Endothelial cell of umbilical vein (primary cell): ENCODE results near the gene ARPIN. TPM values are rescaled to one million over a fixed set of nuclear protein-coding genes. Genes with fewer than 3 reads are reported as not detected.

Experiments used
- BruUV-seq: library from RNA; stranded (reverse); fragments of 400-500 nt; replicated peaks from 2 replicates; lab custom pipeline; 2021; lab: Mats Ljungman, UMichigan
- CTCF ChIA-PET: fragments of 300-600, 350-600 bp; sonication (Branson Sonifier 250); formaldehyde crosslinking; loops from one replicate; lab custom pipeline; 2021; ENCODE audit warnings: antibody characterized with exemption, inconsistent platforms; lab: Charles Lee
- POLR2A ChIA-PET: fragments of 300-600, 350-600 bp; sonication (Branson Sonifier 250); formaldehyde crosslinking; loops from one replicate; lab custom pipeline; 2021; ENCODE audit warnings: antibody characterized with exemption, inconsistent platforms; lab: Charles Lee
- DNase-seq: peaks from one replicate; pipeline ENCODE4 v3.0.0-alpha.2; 2011; ENCODE audit warnings: low read depth, low spot score
- FAIRE-seq: peaks from 2 replicates; lab custom pipeline; 2011; peaks lifted over from hg19 to GRCh38; lab: Jason Lieb, UNC
- H2AFZ ChIP-seq: 2 replicates; pipeline ENCODE4 v1.6.0; 2012; ENCODE audit warnings: low read depth, low read length, control low read depth, inconsistent platforms
- H3K27ac ChIP-seq: 2 replicates; pipeline ENCODE4 v1.5.1; 2011; ENCODE audit warnings: low read depth, mild to moderate bottlenecking, control low read depth, low read length, moderate library complexity; ENCODE audit not compliant: insufficient read depth
- H3K27me3 ChIP-seq, 2 experiments: 2 replicates each; pipeline versions ENCODE4 v1.6.0 to v1.6.1; 2011; ENCODE audit warnings: low read length in 2 of 2, mixed read lengths in 1 of 2; ENCODE audit not compliant: control insufficient read depth in 2 of 2, insufficient read depth in 2 of 2
- H3K36me3 ChIP-seq, 2 experiments: 2 replicates in 1 of 2; 3 replicates in 1 of 2; pipeline ENCODE4 v1.5.1; 2011; ENCODE audit warnings: low read length in 2 of 2, mild to moderate bottlenecking in 1 of 2, moderate library complexity in 1 of 2; ENCODE audit not compliant: control insufficient read depth in 2 of 2, insufficient read depth in 2 of 2; ENCODE audit errors: extremely low read depth in 1 of 2
- H3K4me1 ChIP-seq: 3 replicates; pipeline ENCODE4 v1.5.1; 2011; ENCODE audit warnings: mild to moderate bottlenecking, low read length; ENCODE audit not compliant: control insufficient read depth, insufficient read depth; ENCODE audit errors: extremely low read depth
- H3K4me2 ChIP-seq: 2 replicates; pipeline ENCODE4 v1.6.1; 2011; ENCODE audit warnings: low read length, control low read depth, mixed read lengths; ENCODE audit not compliant: insufficient read depth
- H3K4me3 ChIP-seq, 3 experiments: fragments of 200-600 bp in 1 of 3; sonication (generic), shearing (Covaris generic) in 1 of 3; replicated peaks in 1 of 3; 2 replicates each; pipeline ENCODE4 v1.5.1; 2011 to 2016; ENCODE audit warnings: control low read depth in 3 of 3, low read length in 3 of 3, mild to moderate bottlenecking in 2 of 3, inconsistent platforms in 1 of 3, low read depth in 1 of 3, moderate library complexity in 1 of 3; ENCODE audit not compliant: insufficient read depth in 1 of 3
- H3K79me2 ChIP-seq: 2 replicates; pipeline ENCODE4 v1.6.0; 2012; ENCODE audit warnings: low read length, inconsistent platforms; ENCODE audit not compliant: control insufficient read depth, insufficient read depth
- H3K9ac ChIP-seq: replicated peaks from 2 replicates; pipeline ENCODE3; 2011; ENCODE audit warnings: low read length, control low read depth; ENCODE audit not compliant: insufficient read depth; ENCODE audit errors: extremely low read depth
- H3K9me1 ChIP-seq: replicated peaks from 3 replicates; pipeline ENCODE4 v1.6.0; 2011; ENCODE audit warnings: mild to moderate bottlenecking, low read length; ENCODE audit not compliant: control insufficient read depth, insufficient read depth; ENCODE audit errors: extremely low read depth
- H3K9me3 ChIP-seq: replicated peaks from 2 replicates; pipeline ENCODE4 v1.5.1; 2012; ENCODE audit warnings: low read length, inconsistent platforms; ENCODE audit not compliant: control insufficient read depth, insufficient read depth
- H4K20me1 ChIP-seq: replicated peaks from 2 replicates; pipeline ENCODE3; 2011; ENCODE audit warnings: mild to moderate bottlenecking, low read length; ENCODE audit not compliant: control insufficient read depth, insufficient read depth; ENCODE audit errors: extremely low read depth
- EZH2 ChIP-seq: IDR thresholded peaks from 2 replicates; pipeline ENCODE4 v1.6.1; 2012; ENCODE audit warnings: borderline replicate concordance, low read depth, mild to moderate bottlenecking, moderate library complexity, low read length, inconsistent platforms; ENCODE audit not compliant: severe bottlenecking
- MYC ChIP-seq: IDR thresholded peaks from one replicate; pipeline ENCODE4 v1.6.1; 2011; ENCODE audit warnings: mild to moderate bottlenecking, low read depth, low read length
- POLR2A ChIP-seq: IDR thresholded peaks from 2 replicates; pipeline ENCODE4 v1.6.1; 2012; ENCODE audit warnings: low read depth, mild to moderate bottlenecking, control low read depth, low read length
- POLR2AphosphoS5 ChIP-seq: IDR thresholded peaks from 2 replicates; pipeline ENCODE4 v1.6.1; 2012; ENCODE audit warnings: low read depth, mild to moderate bottlenecking, control low read depth, low read length, moderate library complexity; ENCODE audit not compliant: insufficient read depth
- dilution Hi-C: fragments of 300-500 bp; cut with MboI; formaldehyde crosslinking; loops from one replicate; pipeline ENCODE4 v1.15.0; 2019; ENCODE audit warnings: low sequenced_read_pairs; ENCODE audit not compliant: extremely low pct_ligation_motif_present
- intact Hi-C: fragments of 100-400 bp; cut with micrococcal nuclease; formaldehyde crosslinking; loops from one replicate; pipeline ENCODE4 v1.10.0; 2022
- polyA plus RNA-seq, 4 experiments: library from polyadenylated mRNA; depleted of rRNA in 3 of 4; stranded (reverse) in 3 of 4; unstranded in 1 of 4; fragments of >200 nt; gene quantifications; 2 replicates each; pipeline versions ENCODE4 v1.2.1 to v1.2.3, GENCODE V29; 2011 to 2012; ENCODE audit warnings: missing spikeins in 1 of 4
- total RNA-seq: library from RNA; stranded (reverse); gene quantifications from 2 replicates; pipeline ENCODE4 v1.2.3, GENCODE V29; 2021

Gene ARPIN
- total and polyA plus RNA-seq, 2 donors (not counting 3 experiments of a cell fraction or from before 2014, with no cell fraction given): 13.0 to 23.3 TPM

DNA sequence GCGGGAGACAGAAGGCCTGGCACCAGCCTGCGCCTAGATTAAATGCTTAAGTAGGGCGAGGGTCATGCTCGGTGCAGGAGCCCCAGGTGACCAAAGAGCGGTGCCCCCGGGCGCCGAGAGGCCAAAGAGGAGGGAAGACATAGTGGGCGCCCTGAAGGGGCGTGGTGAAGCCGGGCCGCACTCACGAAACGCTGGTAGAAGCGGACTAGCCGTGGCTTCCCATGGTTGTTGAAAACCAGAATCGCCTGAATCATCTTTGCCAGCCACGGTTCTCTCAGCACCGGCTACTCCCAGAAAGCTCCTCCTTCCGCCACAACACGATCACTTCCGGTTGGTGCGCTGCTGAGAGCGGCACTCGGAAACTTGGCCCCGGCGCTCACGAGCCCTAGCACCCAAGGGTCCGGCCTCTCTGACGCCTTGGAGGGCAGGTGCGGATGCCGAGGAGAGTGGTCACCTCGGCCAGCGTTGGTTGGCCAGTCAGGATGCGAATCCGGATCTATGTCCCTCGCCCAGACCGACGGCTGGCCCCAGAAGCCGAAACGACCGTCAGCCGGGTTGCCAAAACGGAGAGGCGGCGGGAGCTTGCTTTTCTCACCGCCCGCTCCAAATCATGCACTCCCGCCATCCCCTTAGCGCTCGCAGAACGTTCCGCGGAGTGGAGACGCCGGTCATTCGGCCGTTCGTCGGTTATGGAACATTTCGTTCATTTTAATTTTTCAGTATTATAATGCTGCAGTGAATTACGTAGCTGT is 18.9 kb downstream of the ARPIN start, which contains the start of gene AP3S2:
Gene AP3S2 (minus strand): TSS at position 299 of the 752 bp plus-strand sequence. CDS start 45 bp downstream, at position 254.
- peak; percentile 90 for FAIRE-seq
- H3K27me3 ChIP-seq: no peaks in the 10 kb centered on the region
- no peaks in the 10 kb centered on the region for H4K20me1 ChIP-seq
- TF ChIP-seq MYC (no peak), POLR2A (peak; percentile 85), POLR2AphosphoS5 (peak; percentile 98), EZH2 (no peak)
- dilution Hi-C loops: no loop called here
- intact Hi-C loops: loop anchor here (1.0 to 10.0 kb wide), 6 partner anchors 18 to 321 kb away; partner anchors contain the start of gene ARPIN
- peak within 1 kb of the TSS; percentile 77 to 96 (median 86) for H3K4me3 ChIP-seq
- no peaks in the 10 kb centered on the region for H3K9me3 ChIP-seq
- peak within 1 kb of the TSS; percentile 69 for H3K27ac ChIP-seq
- peaks cover 5% of the 10 kb centered on the region for H3K4me1 ChIP-seq
- peak within 1 kb of the TSS; percentile 88 for H2AFZ ChIP-seq
- no peaks in the 10 kb centered on the region for H3K9me1 ChIP-seq
- H3K4me2 ChIP-seq: peak within 1 kb of the TSS; percentile 99
- H3K36me3 ChIP-seq: peaks cover 0 to under 1% of the 10 kb centered on the region in 2 experiments
- CTCF ChIA-PET: interaction anchor here (0.6 to 2.8 kb wide), 14 partner anchors 15 to 192 kb away, joined by 3 to 24 read pairs (median 4); partner anchors contain the start of gene ARPIN
- no TSS peak for BruUV-seq
- POLR2A ChIA-PET: no interaction called here
- H3K79me2 ChIP-seq: peaks cover 15% of the 10 kb centered on the region
- peak; percentile 92 for DNase-seq
- H3K9ac ChIP-seq: peak within 1 kb of the TSS; percentile 93

DNA sequence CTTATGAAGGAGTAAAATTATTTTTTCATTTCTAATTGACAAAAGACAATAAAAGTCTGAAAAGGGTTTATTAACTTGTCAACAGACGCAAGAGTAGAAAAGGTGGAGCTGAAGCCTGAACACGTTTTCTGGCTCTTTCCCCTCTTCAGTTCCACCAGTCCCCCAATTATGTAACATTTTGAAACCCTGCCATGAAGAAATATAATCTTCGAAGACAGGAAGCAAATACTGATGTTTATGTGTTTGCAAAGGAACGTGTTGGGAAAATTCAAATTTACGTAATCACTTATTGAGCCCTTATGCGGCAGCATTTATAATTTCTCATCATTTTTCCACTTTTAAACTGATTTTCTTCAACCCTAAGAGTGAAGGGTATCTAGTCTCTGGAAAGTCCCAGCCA is 19.7 kb downstream of the ARPIN start:
- no TSS peak for BruUV-seq
- no peak for DNase-seq
- ChIA-PET POLR2A (no interaction called here), CTCF (interaction anchor here (1.1 to 2.8 kb wide), 2 partner anchors 15 to 193 kb away, joined by 3 to 24 read pairs; no protein-coding TSS in a partner anchor)
- Histone ChIP-seq H3K4me3 (peak overlapping the region; percentile 77 to 96 (median 86)), H3K79me2 (peaks cover 15% of the 10 kb centered on the region), H4K20me1 (no peaks in the 10 kb centered on the region), H3K4me2 (peak overlapping the region; percentile 99), H3K9me3 (no peaks in the 10 kb centered on the region), H3K27me3 (no peaks in the 10 kb centered on the region), H3K36me3 (peaks cover 4 to 6% of the 10 kb centered on the region in 2 experiments), H3K9ac (peak overlapping the region; percentile 93), H3K27ac (peak overlapping the region; percentile 69), H2AFZ (peak overlapping the region; percentile 62), H3K4me1 (peaks cover 5% of the 10 kb centered on the region), H3K9me1 (no peaks in the 10 kb centered on the region)
- dilution Hi-C loops: no loop called here
- peak; percentile 28 for FAIRE-seq
- no peak for TF ChIP-seq POLR2AphosphoS5
- intact Hi-C loops: loop anchor here (2.0 to 10.0 kb wide), 2 partner anchors 106 to 322 kb away; no protein-coding TSS in a partner anchor
